HG02870 (cell line): ENCODE measurements around the gene GRAP2.

Experiments used
- ATAC-seq: cut with Tn5 transposase; IDR thresholded peaks from one replicate; pipeline ENCODE4 v1.9.1; 2021; ENCODE audit warnings: mild to moderate bottlenecking, moderate library complexity; ENCODE audit not compliant: unreplicated experiment

Gene GRAP2

GRCh38 chr22:39960791-39961746 is 60.2 kb downstream of the GRAP2 start:
- ATAC-seq: peak; percentile 84

- ATAC-seq: no peak
These were observed 61.2 kb downstream of the GRAP2 start for GRCh38 chr22:39962071-39962470.

- no peak for ATAC-seq
These were observed 64.9 kb downstream of the GRAP2 start for GRCh38 chr22:39965748-39966147.

- ATAC-seq: no peak
These were observed 65.6 kb downstream of the GRAP2 start for GRCh38 chr22:39966470-39966869.

- no peak for ATAC-seq
These were observed 66.4 kb downstream of the GRAP2 start for GRCh38 chr22:39967103-39967829.

- ATAC-seq: no peak
These were observed 67.4 kb downstream of the GRAP2 start for GRCh38 chr22:39967996-39968972.

- ATAC-seq: no peak
These were observed 69.9 kb downstream of the GRAP2 start for GRCh38 chr22:39970742-39971141.

GRCh38 chr22:39972641-39973040 is 71.8 kb downstream of the GRAP2 start:
- ATAC-seq: no peak

- no peak for ATAC-seq
These were observed 72.8 kb downstream of the GRAP2 start for GRCh38 chr22:39973656-39974055.

- no peak for ATAC-seq
These were observed 73.2 kb downstream of the GRAP2 start for GRCh38 chr22:39974065-39974464.

- ATAC-seq: no peak
These were observed 78.2 kb downstream of the GRAP2 start for GRCh38 chr22:39979048-39979447.

GRCh38 chr22:39979458-39979857 is 78.6 kb downstream of the GRAP2 start:
- no peak for ATAC-seq

GRCh38 chr22:39980596-39980995 is 79.7 kb downstream of the GRAP2 start:
- ATAC-seq: no peak

- ATAC-seq: no peak
These were observed 82.5 kb downstream of the GRAP2 start for GRCh38 chr22:39983346-39983745.

GRCh38 chr22:39984006-39984405 is 83.1 kb downstream of the GRAP2 start:
- ATAC-seq: no peak

- ATAC-seq: no peak
These were observed 83.9 kb downstream of the GRAP2 start for GRCh38 chr22:39984746-39985145.

- ATAC-seq: no peak
These were observed 84.6 kb downstream of the GRAP2 start for GRCh38 chr22:39985383-39986035.

GRCh38 chr22:39988386-39989114 is 87.7 kb downstream of the GRAP2 start:
- no peak for ATAC-seq

- ATAC-seq: no peak
These were observed 88.7 kb downstream of the GRAP2 start for GRCh38 chr22:39989633-39990032.

- no peak for ATAC-seq
These were observed 89.8 kb downstream of the GRAP2 start for GRCh38 chr22:39990686-39991085.
